ENCODE data around the gene PLAC1.

PLAC1 gene

DNA sequence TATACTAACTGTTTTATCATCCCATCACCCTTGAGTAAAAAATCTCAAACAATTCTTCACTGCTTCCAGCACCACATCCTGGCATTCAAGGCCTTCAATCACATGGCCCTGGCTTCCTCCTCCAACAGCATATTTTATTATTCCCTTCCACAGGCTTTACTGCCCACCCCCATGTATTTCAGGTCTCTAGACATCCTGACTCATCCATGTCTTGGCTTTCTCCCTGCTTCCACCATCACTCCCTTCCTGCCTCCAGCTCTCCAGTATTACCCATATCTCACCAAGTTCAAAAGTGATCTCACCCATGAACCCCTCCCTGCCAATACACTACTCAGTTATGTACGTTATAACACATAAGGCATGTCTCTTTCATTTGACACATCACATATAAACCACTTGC lies 34.7 kb upstream of the PLAC1 start:
- Histone ChIP-seq H3K9me3 (ENCODE audit: severe bottlenecking) (no peaks in the 10 kb centered on the region), H3K27me3 (ENCODE audit: insufficient read depth, low read depth, severe bottlenecking) (no peaks in the 10 kb centered on the region), H3K4me3 (ENCODE audit: low read depth, low read length) (no peak overlapping the region), H3K27ac (no peak overlapping the region), H3K36me3 (no peaks in the 10 kb centered on the region)
- no peak for DNase-seq
- TF ChIP-seq, protein P1, sequence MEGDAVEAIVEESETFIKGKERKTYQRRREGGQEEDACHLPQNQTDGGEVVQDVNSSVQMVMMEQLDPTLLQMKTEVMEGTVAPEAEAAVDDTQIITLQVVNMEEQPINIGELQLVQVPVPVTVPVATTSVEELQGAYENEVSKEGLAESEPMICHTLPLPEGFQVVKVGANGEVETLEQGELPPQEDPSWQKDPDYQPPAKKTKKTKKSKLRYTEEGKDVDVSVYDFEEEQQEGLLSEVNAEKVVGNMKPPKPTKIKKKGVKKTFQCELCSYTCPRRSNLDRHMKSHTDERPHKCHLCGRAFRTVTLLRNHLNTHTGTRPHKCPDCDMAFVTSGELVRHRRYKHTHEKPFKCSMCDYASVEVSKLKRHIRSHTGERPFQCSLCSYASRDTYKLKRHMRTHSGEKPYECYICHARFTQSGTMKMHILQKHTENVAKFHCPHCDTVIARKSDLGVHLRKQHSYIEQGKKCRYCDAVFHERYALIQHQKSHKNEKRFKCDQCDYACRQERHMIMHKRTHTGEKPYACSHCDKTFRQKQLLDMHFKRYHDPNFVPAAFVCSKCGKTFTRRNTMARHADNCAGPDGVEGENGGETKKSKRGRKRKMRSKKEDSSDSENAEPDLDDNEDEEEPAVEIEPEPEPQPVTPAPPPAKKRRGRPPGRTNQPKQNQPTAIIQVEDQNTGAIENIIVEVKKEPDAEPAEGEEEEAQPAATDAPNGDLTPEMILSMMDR (IDR thresholded peaks at IDR 0.05; ENCODE audit: low read depth, low read length): no peak

DNA sequence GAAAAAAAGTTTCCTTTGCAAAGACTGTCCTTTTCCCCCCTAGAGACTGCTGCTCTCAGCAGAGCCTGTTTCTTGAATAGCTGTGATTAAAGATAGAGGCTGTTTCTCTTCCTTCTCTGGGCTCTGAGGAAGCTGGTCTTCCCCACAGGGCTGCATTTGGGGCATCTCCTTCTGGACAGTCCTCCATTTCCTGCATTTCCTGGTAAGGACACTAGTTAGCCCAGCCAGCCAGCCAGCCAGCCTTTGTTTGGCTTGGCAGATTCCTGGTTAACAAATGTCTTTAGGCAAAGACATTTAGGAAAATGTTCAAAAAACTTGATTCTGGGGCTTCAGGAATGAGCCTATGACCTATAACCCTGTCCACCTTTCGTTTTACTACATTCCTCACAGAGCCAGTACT lies 34.0 kb upstream of the PLAC1 start:
- TF ChIP-seq, protein P1 (IDR thresholded peaks at IDR 0.05; ENCODE audit: low read depth, low read length): no peak
- Histone ChIP-seq H3K4me3 (ENCODE audit: low read depth, low read length) (no peak overlapping the region), H3K9me3 (ENCODE audit: severe bottlenecking) (no peaks in the 10 kb centered on the region), H3K36me3 (no peaks in the 10 kb centered on the region), H3K27me3 (ENCODE audit: insufficient read depth, low read depth, severe bottlenecking) (no peaks in the 10 kb centered on the region), H3K27ac (no peak overlapping the region)
- no peak for DNase-seq

- H3K9me3 ChIP-seq (ENCODE audit: severe bottlenecking): no peaks in the 10 kb centered on the region
- DNase-seq: no peak
- no peaks in the 10 kb centered on the region for H3K36me3 ChIP-seq
- TF ChIP-seq, protein P1 (IDR thresholded peaks at IDR 0.05; ENCODE audit: low read depth, low read length): no peak
- no peak overlapping the region for H3K27ac ChIP-seq
- H3K27me3 ChIP-seq (ENCODE audit: insufficient read depth, low read depth, severe bottlenecking): no peaks in the 10 kb centered on the region
- H3K4me3 ChIP-seq (ENCODE audit: low read depth, low read length): no peak overlapping the region
Measured at GRCh38 chrX:134691453-134691852, 33.2 kb upstream of the PLAC1 start.

DNA sequence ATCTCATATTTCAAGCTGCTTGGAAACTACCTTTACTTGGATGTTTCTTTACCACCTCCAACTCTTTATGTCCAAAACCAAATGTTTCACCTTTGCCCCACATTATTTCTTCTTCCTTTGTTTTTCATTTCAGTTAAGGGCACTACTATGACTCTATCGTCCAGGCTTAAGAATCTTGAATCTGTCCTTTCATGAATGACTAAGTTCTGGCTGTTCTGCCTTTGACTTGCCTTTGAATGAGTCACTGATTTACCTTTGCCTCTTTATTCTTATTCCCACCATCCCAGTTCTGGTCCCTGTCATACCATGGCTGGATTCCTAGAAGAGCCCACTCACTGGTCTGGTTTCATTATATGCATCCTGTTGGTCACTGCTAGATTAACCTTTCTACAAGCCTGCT lies 30.6 kb upstream of the PLAC1 start:
- TF ChIP-seq, protein P1 (IDR thresholded peaks at IDR 0.05; ENCODE audit: low read depth, low read length): no peak
- DNase-seq: no peak
- Histone ChIP-seq H3K27ac (no peak overlapping the region), H3K9me3 (ENCODE audit: severe bottlenecking) (no peaks in the 10 kb centered on the region), H3K4me3 (ENCODE audit: low read depth, low read length) (no peak overlapping the region), H3K36me3 (no peaks in the 10 kb centered on the region), H3K27me3 (ENCODE audit: insufficient read depth, low read depth, severe bottlenecking) (no peaks in the 10 kb centered on the region)

- H3K27ac ChIP-seq: no peak overlapping the region
- TF ChIP-seq, protein P1 (IDR thresholded peaks at IDR 0.05; ENCODE audit: low read depth, low read length): no peak
- no peak for DNase-seq
- H3K4me3 ChIP-seq (ENCODE audit: low read depth, low read length): no peak overlapping the region
- no peaks in the 10 kb centered on the region for H3K36me3 ChIP-seq
- H3K9me3 ChIP-seq (ENCODE audit: severe bottlenecking): no peaks in the 10 kb centered on the region
- H3K27me3 ChIP-seq (ENCODE audit: insufficient read depth, low read depth, severe bottlenecking): no peaks in the 10 kb centered on the region
Measured at GRCh38 chrX:134688031-134688823, 30.0 kb upstream of the PLAC1 start.

GRCh38 chrX:134685668-134686067 lies 27.4 kb upstream of the PLAC1 start:
- H3K27me3 ChIP-seq (ENCODE audit: insufficient read depth, low read depth, severe bottlenecking): no peaks in the 10 kb centered on the region
- no peaks in the 10 kb centered on the region for H3K9me3 ChIP-seq (ENCODE audit: severe bottlenecking)
- no peaks in the 10 kb centered on the region for H3K36me3 ChIP-seq
- H3K27ac ChIP-seq: no peak overlapping the region
- H3K4me3 ChIP-seq (ENCODE audit: low read depth, low read length): no peak overlapping the region
- TF ChIP-seq, protein P1 (IDR thresholded peaks at IDR 0.05; ENCODE audit: low read depth, low read length): no peak
- no peak for DNase-seq
